Common myeloid progenitor, CD34-positive (primary cell): ENCODE results near the gene TPK1.
A peak's percentile ranks its signal among the peaks of the same experiment; 100 is the strongest.

Source experiments
- CTCF ChIA-PET: fragments of 350-600 bp; sonication (Branson Sonifier 250); formaldehyde crosslinking; loops from one replicate; lab custom pipeline; 2021; ENCODE audit warnings: antibody characterized with exemption; lab: Charles Lee
- POLR2A ChIA-PET: fragments of 350-600 bp; sonication (Branson Sonifier 250); formaldehyde crosslinking; loops from one replicate; lab custom pipeline; 2021; ENCODE audit warnings: antibody characterized with exemption; lab: Charles Lee
- DNase-seq, 3 donors: peaks; one replicate each; pipeline versions ENCODE4 v3.0.0 to v3.0.0-alpha.2; 2013
- H3K27ac ChIP-seq, 2 experiments: 1 replicate in 1 of 2; 2 replicates in 1 of 2; pipeline ENCODE4 v1.7.0; 2013; ENCODE audit warnings: inconsistent platforms in 2 of 2, low read length in 2 of 2, mild to moderate bottlenecking in 2 of 2, low read depth in 1 of 2, moderate library complexity in 1 of 2; ENCODE audit not compliant: severe bottlenecking in 2 of 2, insufficient read depth in 1 of 2, poor library complexity in 1 of 2
- H3K27me3 ChIP-seq, 5 experiments: replicated peaks in 2 of 5; 1 replicate in 3 of 5; 2 replicates in 2 of 5; pipeline versions ENCODE4 v1.6.1 to v1.7.0; 2013; ENCODE audit warnings: low read length in 4 of 5, mild to moderate bottlenecking in 2 of 5, moderate library complexity in 2 of 5, inconsistent platforms in 1 of 5; ENCODE audit not compliant: insufficient read depth in 5 of 5, control insufficient read depth in 4 of 5
- H3K36me3 ChIP-seq, 4 experiments: 1 replicate in 2 of 4; 2 replicates in 2 of 4; pipeline versions ENCODE4 v1.6.1 to v1.7.0; 2013; ENCODE audit warnings: low read length in 3 of 4, control low read depth in 1 of 4, mild to moderate bottlenecking in 1 of 4; ENCODE audit not compliant: control insufficient read depth in 4 of 4, insufficient read depth in 4 of 4
- H3K4me1 ChIP-seq, 4 experiments: 1 replicate in 3 of 4; 2 replicates in 1 of 4; pipeline versions ENCODE4 v1.6.1 to v1.7.1; 2013; ENCODE audit warnings: low read length in 3 of 4, mild to moderate bottlenecking in 3 of 4, control low read depth in 1 of 4, inconsistent platforms in 1 of 4, moderate library complexity in 1 of 4; ENCODE audit not compliant: control insufficient read depth in 4 of 4, insufficient read depth in 4 of 4; ENCODE audit errors: control extremely low read depth in 1 of 4
- H3K4me3 ChIP-seq, 7 experiments: 1 replicate in 4 of 7; 2 replicates in 3 of 7; pipeline versions ENCODE4 v1.5.1 to v1.7.0; 2013; ENCODE audit warnings: mild to moderate bottlenecking in 7 of 7, low read length in 6 of 7, moderate library complexity in 6 of 7, inconsistent platforms in 2 of 7, low read depth in 2 of 7, control low read depth in 1 of 7; ENCODE audit not compliant: insufficient read depth in 4 of 7, control insufficient read depth in 1 of 7; ENCODE audit errors: extremely low read depth in 1 of 7
- H3K9me3 ChIP-seq, 5 experiments: 1 replicate in 4 of 5; 2 replicates in 1 of 5; pipeline versions ENCODE4 v1.6.1 to v1.7.1; 2013; ENCODE audit warnings: low read length in 4 of 5, mild to moderate bottlenecking in 2 of 5, inconsistent platforms in 1 of 5, low read depth in 1 of 5, moderate library complexity in 1 of 5; ENCODE audit not compliant: control insufficient read depth in 4 of 5, insufficient read depth in 2 of 5; ENCODE audit errors: control extremely low read depth in 1 of 5
- WGBS: methylation state at CpG from one replicate; pipeline ENCODE4 v1.1.5; 2013; ENCODE audit not compliant: insufficient coverage; 5-methylcytosine and 5-hydroxymethylcytosine counted together

TPK1 gene

DNA sequence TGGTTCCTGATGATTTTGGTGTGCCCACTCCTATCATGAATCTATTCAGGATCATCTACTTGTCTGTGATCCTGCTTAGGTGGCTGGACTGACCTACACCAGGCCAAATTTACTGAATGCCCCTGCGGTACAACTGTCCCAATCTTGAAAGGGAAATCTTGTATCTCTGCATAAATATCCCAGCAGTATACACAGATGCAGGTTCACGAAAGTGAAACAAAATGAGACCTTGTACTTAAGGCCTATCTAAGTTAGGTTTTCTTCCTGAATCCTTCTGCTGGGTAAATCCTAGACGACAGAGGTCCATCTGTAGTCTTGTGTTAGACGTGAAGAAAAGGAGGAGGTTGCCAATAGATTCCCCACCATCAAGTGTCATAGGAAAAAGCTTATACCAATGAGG lies 346.9 kb downstream of the TPK1 start:
- Histone ChIP-seq H3K4me1 (peaks cover 0 to 3% (median 0%) of the 10 kb centered on the region in 4 experiments), H3K36me3 (no peaks in the 10 kb centered on the region), H3K4me3 (no peak overlapping the region), H3K27me3 (no peaks in the 10 kb centered on the region), H3K9me3 (peaks cover 0 to 6% (median 0%) of the 10 kb centered on the region in 5 experiments), H3K27ac (no peak overlapping the region)
- CTCF ChIA-PET, result no interaction called here
- DNase-seq, result no peak
- POLR2A ChIA-PET, result no interaction called here
- 100% methylated on average over 1 of the region's 4 CpGs for WGBS

DNA sequence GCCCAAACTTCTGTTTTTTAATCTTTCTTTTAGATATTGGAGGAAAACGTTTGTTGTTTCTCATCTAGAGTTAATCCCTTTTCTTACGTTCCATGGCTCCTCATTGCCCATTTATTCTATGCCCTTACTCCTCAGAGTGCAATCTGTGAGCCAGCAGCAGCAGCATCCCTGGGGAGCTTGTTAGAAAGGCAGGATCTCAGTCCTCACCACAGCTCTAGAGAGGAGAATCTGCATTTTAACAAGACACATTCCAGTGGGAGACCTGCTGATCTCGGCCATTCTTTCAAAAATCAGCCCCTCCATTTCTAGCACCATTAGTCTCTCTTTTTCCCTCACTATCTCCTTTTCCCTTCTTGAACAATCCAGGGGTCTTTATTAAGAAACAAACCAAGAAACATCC lies 348.0 kb downstream of the TPK1 start:
- ChIA-PET CTCF (no interaction called here), POLR2A (no interaction called here)
- no peak overlapping the region for H3K4me3 ChIP-seq
- whole genome bisulfite sequencing, result 92% methylated on average over 2 of the region's 3 CpGs
- DNase-seq, result no peak
- peaks cover 0 to 5% (median 0%) of the 10 kb centered on the region in 4 experiments for H3K4me1 ChIP-seq
- no peak overlapping the region for H3K27ac ChIP-seq
- H3K27me3 ChIP-seq, result no peaks in the 10 kb centered on the region
- peaks cover 0 to 3% (median 0%) of the 10 kb centered on the region in 5 experiments for H3K9me3 ChIP-seq
- no peaks in the 10 kb centered on the region for H3K36me3 ChIP-seq

DNA sequence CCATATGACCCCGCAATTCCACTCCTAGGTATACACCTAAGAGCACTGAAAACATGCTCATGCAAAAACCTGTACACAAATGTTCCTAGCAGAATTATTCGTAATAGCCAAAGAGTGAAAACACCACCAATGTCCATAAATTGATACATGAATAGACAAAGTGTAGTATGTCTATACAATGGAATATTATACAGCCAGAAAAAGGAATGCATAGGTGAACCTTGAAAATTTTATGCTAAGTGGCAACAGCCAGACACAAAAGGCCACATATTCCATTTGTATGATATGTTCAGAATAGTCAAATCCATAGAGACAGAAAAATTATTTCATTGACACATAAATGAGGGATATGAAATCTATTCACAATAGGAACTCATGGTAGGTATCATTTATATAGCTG lies 351.4 kb downstream of the TPK1 start:
- Histone ChIP-seq H3K4me1 (peaks cover 0 to 18% (median 5%) of the 10 kb centered on the region in 4 experiments), H3K27me3 (no peaks in the 10 kb centered on the region), H3K36me3 (no peaks in the 10 kb centered on the region), H3K9me3 (peaks cover 0 to 3% (median 0%) of the 10 kb centered on the region in 5 experiments), H3K4me3 (no peak overlapping the region), H3K27ac (no peak overlapping the region)
- ChIA-PET CTCF (no interaction called here), POLR2A (no interaction called here)
- no CpG with 5 or more reads among the region's 2 CpGs for WGBS
- DNase-seq, result no peak

DNA sequence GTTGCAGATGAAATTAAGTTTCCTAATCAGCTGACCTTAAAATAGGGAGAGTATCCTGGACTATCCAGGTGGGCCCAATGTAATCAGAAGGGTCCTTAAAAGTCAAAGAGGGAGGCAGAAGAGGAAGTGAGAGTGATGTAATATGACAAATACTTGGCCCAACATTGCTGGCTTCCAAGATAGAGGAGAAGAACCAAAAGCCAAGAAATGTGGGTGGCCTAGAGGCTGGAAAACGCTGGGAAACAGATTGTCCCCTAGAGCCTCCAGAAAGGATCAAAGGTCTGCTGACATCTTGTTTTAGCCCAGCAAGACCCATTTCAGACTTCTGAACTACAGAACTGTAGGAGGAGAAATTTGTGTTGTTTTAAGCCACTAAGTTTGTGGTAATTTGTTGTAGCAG lies 352.7 kb downstream of the TPK1 start:
- peak in 1 of 3 donors; percentile 8 for DNase-seq
- Histone ChIP-seq H3K4me1 (peaks cover 0 to 17% (median 5%) of the 10 kb centered on the region in 4 experiments), H3K36me3 (no peaks in the 10 kb centered on the region), H3K27me3 (no peaks in the 10 kb centered on the region), H3K27ac (no peak overlapping the region), H3K4me3 (no peak overlapping the region), H3K9me3 (peaks cover 0 to 3% (median 0%) of the 10 kb centered on the region in 5 experiments)
- POLR2A ChIA-PET, result no interaction called here
- CTCF ChIA-PET, result no interaction called here
- 100% methylated on average over 1 of the region's 1 CpG for WGBS

DNA sequence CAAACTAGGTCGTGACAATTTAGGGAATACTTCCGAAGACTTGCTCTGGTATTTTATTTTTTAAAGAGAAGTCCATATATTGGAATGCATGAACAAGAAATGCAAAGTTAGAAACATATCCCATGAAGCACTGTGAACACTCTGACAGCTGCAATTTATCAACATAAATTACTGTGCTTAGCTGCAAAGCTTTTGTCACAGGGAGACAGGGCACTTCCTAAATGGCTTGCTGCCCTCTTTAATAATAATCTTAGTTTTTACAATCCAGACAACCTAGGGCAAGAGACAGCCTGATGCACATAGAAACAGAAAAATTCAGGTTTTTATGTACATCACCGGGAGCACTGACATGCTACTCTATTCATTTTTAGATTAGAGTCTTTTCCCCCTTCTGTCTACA lies 354.0 kb downstream of the TPK1 start:
- peaks cover 0 to 17% (median 5%) of the 10 kb centered on the region in 4 experiments for H3K4me1 ChIP-seq
- no peaks in the 10 kb centered on the region for H3K27me3 ChIP-seq
- WGBS, result no CpG with 5 or more reads among the region's 3 CpGs
- DNase-seq, result peak in 2 of 3 donors; percentile 10 to 36
- H3K4me3 ChIP-seq, result no peak overlapping the region
- CTCF ChIA-PET, result no interaction called here
- peaks cover 0 to 3% (median 0%) of the 10 kb centered on the region in 5 experiments for H3K9me3 ChIP-seq
- peak overlapping the region in 1 of 2 experiments; percentile 11 for H3K27ac ChIP-seq
- H3K36me3 ChIP-seq, result no peaks in the 10 kb centered on the region
- POLR2A ChIA-PET, result no interaction called here

DNA sequence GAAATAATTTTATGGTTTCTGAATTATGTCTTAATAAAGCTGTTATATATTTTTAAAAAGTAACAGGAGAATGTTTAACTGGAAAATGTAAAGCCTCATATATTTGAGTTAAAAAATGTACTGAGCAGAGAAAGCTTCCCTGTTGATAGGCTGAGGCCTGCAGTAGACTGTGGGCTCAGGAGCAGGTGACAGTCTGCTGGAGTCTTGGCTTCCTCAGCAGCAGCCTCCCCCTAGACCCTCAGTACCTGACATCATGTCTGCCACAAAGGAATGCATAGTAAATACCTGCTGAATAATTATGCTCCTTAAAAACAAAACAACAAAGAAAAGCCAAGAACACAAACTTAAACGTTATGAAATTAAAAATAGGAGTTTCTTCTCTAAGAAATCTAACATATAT lies 358.5 kb downstream of the TPK1 start:
- Histone ChIP-seq H3K36me3 (no peaks in the 10 kb centered on the region), H3K4me1 (peaks cover 0 to 12% (median 7%) of the 10 kb centered on the region in 4 experiments), H3K4me3 (no peak overlapping the region), H3K27me3 (no peaks in the 10 kb centered on the region), H3K9me3 (no peaks in the 10 kb centered on the region), H3K27ac (no peak overlapping the region)
- WGBS, result no CpG with 5 or more reads among the region's 1 CpG
- DNase-seq, result no peak
- CTCF ChIA-PET, result interaction anchor here (0.6 kb wide), 1 partner anchor 553 kb away, joined by 3 read pairs; no protein-coding TSS in a partner anchor
- POLR2A ChIA-PET, result interaction anchor here (0.6 kb wide), 1 partner anchor 63 kb away, joined by 5 read pairs; no protein-coding TSS in a partner anchor

DNA sequence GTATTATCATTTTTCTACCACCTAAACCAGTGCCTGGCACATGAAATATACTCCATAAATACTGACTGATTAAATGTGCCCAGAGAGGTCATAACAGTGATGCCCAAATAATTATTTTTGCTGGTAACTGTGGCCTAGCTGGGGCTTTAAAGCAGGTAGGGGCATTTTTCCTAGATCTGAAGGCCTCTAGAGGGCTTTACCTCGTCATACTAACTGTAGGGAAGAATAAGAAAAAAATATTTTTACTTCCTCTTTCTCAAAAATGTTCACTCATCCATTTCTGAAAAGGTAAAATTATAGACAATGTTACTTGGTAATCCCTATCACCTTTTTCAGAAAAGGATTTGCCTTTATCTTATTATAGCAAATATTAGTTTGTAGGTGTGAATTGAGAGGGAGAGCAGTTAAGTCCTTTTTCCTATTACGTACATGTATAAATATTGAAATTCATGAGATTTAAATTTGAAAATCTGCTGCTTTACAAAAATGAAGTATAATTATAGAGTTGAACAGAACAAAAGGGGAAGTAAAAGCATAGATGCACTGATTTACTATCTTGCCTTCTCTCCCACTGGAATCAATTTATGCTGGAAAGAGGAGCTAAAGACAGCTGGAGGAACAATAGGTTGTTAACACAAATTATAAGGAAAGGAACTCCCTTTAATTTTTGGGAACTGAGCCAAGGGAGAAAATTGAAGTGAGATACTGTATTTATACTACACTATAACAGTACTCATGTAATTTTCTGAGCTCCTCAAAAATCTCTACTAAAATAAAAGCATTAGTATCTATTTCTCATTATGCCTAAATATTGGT lies 360.8 kb downstream of the TPK1 start:
- Histone ChIP-seq H3K4me3 (no peak overlapping the region), H3K27me3 (no peaks in the 10 kb centered on the region), H3K36me3 (no peaks in the 10 kb centered on the region), H3K27ac (no peak overlapping the region), H3K9me3 (no peaks in the 10 kb centered on the region), H3K4me1 (peaks cover 0 to 6% (median 0%) of the 10 kb centered on the region in 4 experiments)
- POLR2A ChIA-PET, result no interaction called here
- CTCF ChIA-PET, result no interaction called here
- WGBS, result no CpG with 5 or more reads among the region's 2 CpGs
- peak in 2 of 3 donors; percentile 17 to 36 for DNase-seq
